Measurements from ENCODE around the gene COPE. TPM values are rescaled to one million over a fixed set of nuclear protein-coding genes. Genes with fewer than 3 reads are reported as not detected.

COPE gene
- total RNA-seq, 6 experiments from 2014 or later: 67.4 to 240 (median 97.1) TPM

- H3K9me3 ChIP-seq: no peaks in the 10 kb centered on the region
- H3K36me3 ChIP-seq: no peaks in the 10 kb centered on the region
- H3K27me3 ChIP-seq: no peaks in the 10 kb centered on the region
- TF ChIP-seq POLR2A (IDR thresholded peaks at IDR 0.05): no peak
- no peak for TF ChIP-seq CTCF (IDR thresholded peaks at IDR 0.05)
- DNase-seq: no peak
- no peak overlapping the region for H3K27ac ChIP-seq
- H3K4me3 ChIP-seq: no peak overlapping the region
- no peaks in the 10 kb centered on the region for H3K4me1 ChIP-seq
- 89% methylated on average over 4 of the region's 7 CpGs for WGBS (ENCODE audit: insufficient coverage, low coverage, low lambda C conversion rate, missing lambda C conversion rate)
- no peak for ATAC-seq
- intact Hi-C loops (cut with DNase I): no loop called here
Measured at GRCh38 chr19:18876865-18877264, 42.3 kb downstream of the COPE start.

GRCh38 chr19:18875726-18876125 lies 43.5 kb downstream of the COPE start:
- H3K9me3 ChIP-seq: no peaks in the 10 kb centered on the region
- no peaks in the 10 kb centered on the region for H3K4me1 ChIP-seq
- no peak overlapping the region for H3K27ac ChIP-seq
- ATAC-seq: no peak
- no peaks in the 10 kb centered on the region for H3K36me3 ChIP-seq
- no peaks in the 10 kb centered on the region for H3K27me3 ChIP-seq
- DNase-seq: no peak
- no peak for TF ChIP-seq CTCF (IDR thresholded peaks at IDR 0.05)
- TF ChIP-seq POLR2A (IDR thresholded peaks at IDR 0.05): no peak
- 95% methylated on average over 3 of the region's 5 CpGs for WGBS (ENCODE audit: insufficient coverage, low coverage, low lambda C conversion rate, missing lambda C conversion rate)
- intact Hi-C loops (cut with DNase I): no loop called here
- H3K4me3 ChIP-seq: no peak overlapping the region

- no peak for DNase-seq
- no peak for ATAC-seq
- Histone ChIP-seq H3K36me3 (peaks cover 0 to 14% (median 6%) of the 10 kb centered on the region in 4 donors), H3K4me1 (no peaks in the 10 kb centered on the region), H3K9me3 (no peaks in the 10 kb centered on the region), H3K27ac (no peak overlapping the region), H3K27me3 (no peaks in the 10 kb centered on the region), H3K4me3 (no peak overlapping the region)
- intact Hi-C loops (cut with DNase I): no loop called here
- WGBS (ENCODE audit: insufficient coverage, low coverage, low lambda C conversion rate, missing lambda C conversion rate): 56% methylated on average over 4 of the region's 7 CpGs
- TF ChIP-seq POLR2A (IDR thresholded peaks at IDR 0.05) (no peak), CTCF (IDR thresholded peaks at IDR 0.05) (no peak)
Measured at GRCh38 chr19:18871543-18871942, 47.6 kb downstream of the COPE start.

- no peak overlapping the region for H3K27ac ChIP-seq
- H3K36me3 ChIP-seq: peaks cover 0 to 21% (median 7%) of the 10 kb centered on the region in 4 donors
- no peaks in the 10 kb centered on the region for H3K9me3 ChIP-seq
- 45% methylated on average over 13 of the region's 25 CpGs for WGBS (ENCODE audit: insufficient coverage, low coverage, low lambda C conversion rate, missing lambda C conversion rate)
- intact Hi-C loops (cut with DNase I): no loop called here
- H3K4me3 ChIP-seq: no peak overlapping the region
- no peaks in the 10 kb centered on the region for H3K27me3 ChIP-seq
- ATAC-seq: no peak
- H3K4me1 ChIP-seq: no peaks in the 10 kb centered on the region
- DNase-seq: peak in 1 of 3 donors; percentile 37
- TF ChIP-seq POLR2A (IDR thresholded peaks at IDR 0.05) (no peak), CTCF (IDR thresholded peaks at IDR 0.05) (no peak)
Measured at GRCh38 chr19:18870531-18871172, 48.5 kb downstream of the COPE start.
